Pancreas (tissue), 10 donors: Measurements from ENCODE around the gene MARS1. TPM values are rescaled to one million over a fixed set of nuclear protein-coding genes. Genes with fewer than 3 reads are reported as not detected.
"Not testable (repeated sequence)": the region's sequence is repeated elsewhere in the genome, so short reads cannot be mapped to it uniquely, and the experiment has no call there.

Experiments
- ATAC-seq, 4 donors: fragments of 200-7000 bp; cut with Tn5 transposase; one replicate each; pipeline versions ENCODE4 v1.8.0 to v1.9.1; 2020; ENCODE audit warnings: mild to moderate bottlenecking in 4 of 4, moderate library complexity in 4 of 4
- DNase-seq, 6 donors: peaks; one replicate each; pipeline ENCODE4 v3.0.0-alpha.2; 2020
- FAIRE-seq: peaks from 2 replicates; lab custom pipeline; 2012; peaks lifted over from hg19 to GRCh38; lab: Jason Lieb, UNC
- H3K27ac ChIP-seq, 4 donors: fragments of 200-600 bp; sonication (generic); 1 replicate in 3 of 4; 2 replicates in 1 of 4; pipeline versions ENCODE4 v1.5.0 to v1.8.0; 2020
- H3K27me3 ChIP-seq, 4 donors: fragments of 200-600 bp; one replicate each; pipeline ENCODE4 v1.8.0; 2021
- H3K36me3 ChIP-seq, 3 donors: fragments of 200-600 bp; sonication (generic) in 1 of 3; one replicate each; pipeline versions ENCODE4 v1.5.0 to v1.8.0; 2020 to 2021
- H3K4me1 ChIP-seq, 3 donors: fragments of 200-600 bp; one replicate each; pipeline ENCODE4 v1.8.0; 2021
- H3K4me3 ChIP-seq, 4 donors: fragments of 200-600 bp; sonication (generic) in 2 of 4; one replicate each; pipeline versions ENCODE4 v1.5.0 to v1.8.0; 2020 to 2021
- H3K9me3 ChIP-seq, 4 donors: fragments of 200-600 bp; one replicate each; pipeline ENCODE4 v1.8.0; 2021
- CTCF ChIP-seq, 4 donors: fragments of 200-600 bp; sonication (generic) in 3 of 4; IDR thresholded peaks; one replicate each; pipeline versions ENCODE4 v1.5.0 to v1.8.0; 2021; ENCODE audit warnings: antibody characterized with exemption in 4 of 4
- WGBS, 2 donors: extraction: QIAGEN DNeasy Blood & Tissue Kit; methylation state at CpG; one replicate each; pipeline ENCODE4 v1.1.7; 2013; 5-methylcytosine and 5-hydroxymethylcytosine counted together
- intact Hi-C, 3 donors: fragments of 100-400 bp; cut with DNase I; formaldehyde crosslinking; loops; one replicate each; pipeline versions ENCODE4 v1.11.1 to v1.14.2; 2022
- polyA plus RNA-seq, 2 donors: library from polyadenylated mRNA; stranded (reverse); fragments of 200-250 nt; gene quantifications; one replicate each; pipeline ENCODE4 v1.2.3, GENCODE V29; 2013
- total RNA-seq, 6 donors: library from RNA; stranded (reverse); fragmentation: NEBNext Ultra II Directional in 4 of 6; extraction: Animal tissue kit (Norgen Biotek cat#: 25700) in 4 of 6; gene quantifications; one replicate each; pipeline versions ENCODE4 v1.2.1 to v1.2.4, GENCODE V29; 2021 to 2023
- donor health status: healthy with polysubstance abuse.
- donor health status: DM: no; HTN: no; CAD: no; lungs with moderate emphysema.
- donor health status: DM: no; HTN: no; CAD: no.
- donor health status: control.
- donor health status: control.
- donor health status: Bipolar disorder and iron deficiency.
- donor health status: DM: yes; HTN: yes; CAD: no.
- donor health status: DM: no; HTN: no; CAD: no.
- donor health status: DM: no; HTN: no; CAD: no.
- donor health status: DM: yes; HTN: yes; CAD: no.

The MARS1 gene
- total and polyA plus RNA-seq, 8 donors, result 33.4 to 210 (median 88.8) TPM

- ATAC-seq (no peak), DNase-seq (peak in 1 of 6 donors; percentile 6), FAIRE-seq (no peak)
- H3K36me3 ChIP-seq, result peaks cover 9 to 27% (median 10%) of the 10 kb centered on the region in 3 donors
- intact Hi-C loops, result no loop called here
- no peaks in the 10 kb centered on the region for H3K27me3 ChIP-seq
- 91 to 92% methylated on average over 12 of the region's 12 CpGs for WGBS, 2 donors
- TF ChIP-seq CTCF (IDR thresholded peaks at IDR 0.05), result no peak
- no peaks in the 10 kb centered on the region for H3K9me3 ChIP-seq
- no peaks in the 10 kb centered on the region for H3K4me1 ChIP-seq
- H3K4me3 ChIP-seq, result no peak overlapping the region
- no peak overlapping the region for H3K27ac ChIP-seq
Measured at GRCh38 chr12:57497223-57498131, 9.6 kb downstream of the MARS1 start.

- no peak for TF ChIP-seq CTCF (IDR thresholded peaks at IDR 0.05)
- intact Hi-C loops, result no loop called here
- FAIRE-seq, result no peak
- ATAC-seq, result no peak
- Histone ChIP-seq H3K27me3 (no peaks in the 10 kb centered on the region), H3K4me3 (no peak overlapping the region), H3K4me1 (no peaks in the 10 kb centered on the region), H3K9me3 (no peaks in the 10 kb centered on the region), H3K36me3 (peaks cover 9 to 31% (median 10%) of the 10 kb centered on the region in 3 donors), H3K27ac (no peak overlapping the region)
- DNase-seq, result peak in 1 of 6 donors; percentile 27
- 89 to 91% methylated on average over 9 of the region's 9 CpGs for WGBS, 2 donors
Measured at GRCh38 chr12:57498132-57498502, 10.2 kb downstream of the MARS1 start.

GRCh38 chr12:57498571-57498970 lies 10.7 kb downstream of the MARS1 start:
- 94% methylated on average over 4 of the region's 4 CpGs for WGBS, 2 donors
- TF ChIP-seq CTCF (IDR thresholded peaks at IDR 0.05), result no peak
- Histone ChIP-seq H3K36me3 (peaks cover 9 to 31% (median 10%) of the 10 kb centered on the region in 3 donors), H3K27me3 (no peaks in the 10 kb centered on the region), H3K9me3 (no peaks in the 10 kb centered on the region), H3K4me1 (no peaks in the 10 kb centered on the region), H3K27ac (no peak overlapping the region), H3K4me3 (no peak overlapping the region)
- no peak for FAIRE-seq
- intact Hi-C loops, result no loop called here
- ATAC-seq, result no peak
- peak in 1 of 6 donors; percentile 5 for DNase-seq

- Histone ChIP-seq H3K27ac (no peak overlapping the region), H3K36me3 (peaks cover 9 to 48% (median 10%) of the 10 kb centered on the region in 3 donors)
Measured at GRCh38 chr12:57500213-57500612, 12.3 kb downstream of the MARS1 start.

GRCh38 chr12:57502311-57502969 lies 14.6 kb downstream of the MARS1 start:
- intact Hi-C loops, ATAC-seq: not testable (repeated sequence)

More at GRCh38 chr12:57500213-57500612, 12.3 kb downstream of the MARS1 start:
- Histone ChIP-seq H3K27me3 (no peaks in the 10 kb centered on the region), H3K4me1 (no peaks in the 10 kb centered on the region), H3K4me3 (no peak overlapping the region), H3K9me3 (no peaks in the 10 kb centered on the region)
- no peak for TF ChIP-seq CTCF (IDR thresholded peaks at IDR 0.05)
- ATAC-seq (no peak), FAIRE-seq (no peak), DNase-seq (peak in 1 of 6 donors; percentile 26)
- intact Hi-C loops, result no loop called here
- 94 to 97% methylated on average over 11 of the region's 11 CpGs for WGBS, 2 donors

GRCh38 chr12:57506541-57506940 lies 18.7 kb downstream of the MARS1 start:
- intact Hi-C loops, H3K27me3 ChIP-seq, H3K27ac ChIP-seq, H3K4me1 ChIP-seq, ATAC-seq, H3K4me3 ChIP-seq, FAIRE-seq, H3K9me3 ChIP-seq, DNase-seq: not testable (repeated sequence)
- WGBS, 2 donors, result 91 to 93% methylated on average over 4 of the region's 4 CpGs
- H3K36me3 ChIP-seq, result peaks cover 0 to 53% (median 10%) of the 10 kb centered on the region in 3 donors

More at GRCh38 chr12:57502311-57502969, 14.6 kb downstream of the MARS1 start:
- H3K36me3 ChIP-seq, result peaks cover 9 to 60% (median 17%) of the 10 kb centered on the region in 3 donors
- H3K9me3 ChIP-seq, H3K4me3 ChIP-seq, H3K4me1 ChIP-seq, H3K27ac ChIP-seq, FAIRE-seq, H3K27me3 ChIP-seq: not testable (repeated sequence)
- 96% methylated on average over 17 to 22 of the region's 22 CpGs for WGBS, 2 donors
- peak in 1 of 6 donors; percentile 23 for DNase-seq

GRCh38 chr12:57507796-57508195 lies 19.9 kb downstream of the MARS1 start:
- H3K27ac ChIP-seq, intact Hi-C loops, H3K4me1 ChIP-seq, H3K4me3 ChIP-seq, H3K9me3 ChIP-seq, H3K27me3 ChIP-seq, ATAC-seq, FAIRE-seq: not testable (repeated sequence)
- DNase-seq, result peak in 1 of 6 donors; percentile 16
- H3K36me3 ChIP-seq, result peaks cover 0 to 64% (median 17%) of the 10 kb centered on the region in 3 donors
- 96 to 98% methylated on average over 11 to 20 of the region's 28 CpGs for WGBS, 2 donors
